ENCODE results near the gene GYPB. TPM values are rescaled to one million over a fixed set of nuclear protein-coding genes. Genes with fewer than 3 reads are reported as not detected.
"Not testable (repeated sequence)": the region's sequence is repeated elsewhere in the genome, so short reads cannot be mapped to it uniquely, and the experiment has no call there.

GYPB gene
- total and polyA plus RNA-seq, 9 of the 15 experiments (the other 6 are each of a cell fraction or from before 2014, with no cell fraction given), result 16.9 to 205 (median 65.8) TPM

DNA sequence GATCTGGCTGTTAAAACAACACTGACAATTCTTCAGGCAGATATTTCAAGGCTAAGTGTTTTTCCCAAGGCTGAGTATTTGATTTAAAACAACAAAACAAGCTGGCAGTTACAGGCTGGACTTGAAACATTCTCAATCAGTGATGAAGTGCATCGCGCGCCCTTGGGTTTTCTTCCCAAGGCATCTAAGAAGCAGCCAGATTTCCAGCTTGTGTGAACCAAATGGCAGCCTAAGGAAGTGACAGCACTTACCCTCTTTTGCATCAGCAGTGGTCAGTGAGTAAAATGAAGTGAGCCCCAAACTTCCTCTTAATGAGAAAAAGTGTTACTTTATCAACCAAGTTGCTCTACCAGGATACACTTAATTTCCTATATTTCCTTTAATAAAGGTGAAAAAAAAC lies 12.2 kb upstream of the GYPB start:
- BruUV-seq (replicated peaks); H3K36me3 ChIP-seq (ENCODE audit: control insufficient read depth, insufficient read depth, low read length); H3K4me2 ChIP-seq (ENCODE audit: insufficient read depth, low read length); H3K9me1 ChIP-seq (ENCODE audit: control insufficient read depth, insufficient read depth, low read length); H3K9ac ChIP-seq (ENCODE audit: insufficient read depth in 1 of 2, low read depth in 2 of 2, low read length in 2 of 2); DNase-seq (ENCODE audit: extremely low read depth in 1 of 4, low spot score in 3 of 4); H3K27ac ChIP-seq (ENCODE audit: extremely low read depth, low read depth, low read length); intact Hi-C loops (cut with micrococcal nuclease); H3K4me3 ChIP-seq; CTCF ChIA-PET (ENCODE audit: low intra/inter-chr PET ratio); H3K27me3 ChIP-seq (ENCODE audit: control insufficient read depth in 2 of 2, insufficient read depth in 2 of 2, low read length in 2 of 2); H3K79me2 ChIP-seq (ENCODE audit: control insufficient read depth, insufficient read depth, low read length); FAIRE-seq; H3K4me1 ChIP-seq (replicated peaks in 1 of 2; ENCODE audit: control insufficient read depth in 2 of 2, insufficient read depth in 2 of 2, low read length in 2 of 2); H4K20me1 ChIP-seq (replicated peaks; ENCODE audit: control insufficient read depth, insufficient read depth, low read length); H3K9me3 ChIP-seq (replicated peaks; ENCODE audit: control insufficient read depth, insufficient read depth, low read depth, low read length); POLR2A ChIA-PET; in situ Hi-C loops (cut with MboI); TF ChIP-seq CEBPG (tag; conservative IDR thresholded peaks at IDR 0.05 in 1 of 2, IDR thresholded peaks at IDR 0.05 in 1 of 2): not testable (repeated sequence)
- WGBS (ENCODE audit: insufficient coverage, low coverage, missing lambda C conversion rate), result 83% methylated on average over 3 of the region's 3 CpGs
- H2AFZ ChIP-seq (ENCODE audit: low read depth, low read length), result 0 out of 2 replicates have a peak overlapping the region, but pooled peaks have one; percentile 28
- ATAC-seq, result peak; percentile 56; the same call in 2 of the 3 replicates
- TF ChIP-seq CXXC5 (CRISPR knock-in tag; IDR thresholded peaks at IDR 0.05) (peak; percentile 25), CEBPG (CRISPR knock-in tag; IDR thresholded peaks at IDR 0.05) (peak; percentile 67; the same call in 1 of the 2 replicates), DMBX1 (CRISPR knock-in tag; IDR thresholded peaks at IDR 0.05; ENCODE audit: borderline replicate concordance) (0 out of 2 replicates have a peak, but pooled peaks have one; percentile 46)

DNA sequence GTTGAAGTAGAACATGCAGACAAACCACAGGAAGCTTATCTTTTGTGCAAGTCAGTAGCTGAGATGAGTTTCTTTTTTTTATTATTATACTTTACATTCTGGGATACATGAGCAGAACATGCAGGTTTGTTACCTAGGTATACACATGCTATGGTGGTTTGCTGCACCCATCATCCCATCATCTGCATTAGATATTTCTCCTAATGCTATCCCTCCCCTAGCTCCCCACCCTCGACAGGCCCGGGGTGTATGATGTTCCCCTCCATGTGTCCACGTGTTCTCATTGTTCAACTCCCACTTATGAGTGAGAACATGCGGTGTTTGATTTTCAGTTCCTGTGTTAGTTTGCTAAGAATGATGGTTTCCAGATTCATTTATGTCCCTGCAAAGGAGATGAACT lies 11.5 kb upstream of the GYPB start:
- H3K27me3 ChIP-seq (ENCODE audit: control insufficient read depth in 2 of 2, insufficient read depth in 2 of 2, low read length in 2 of 2); in situ Hi-C loops (cut with MboI); intact Hi-C loops (cut with micrococcal nuclease); H3K4me1 ChIP-seq (replicated peaks in 1 of 2; ENCODE audit: control insufficient read depth in 2 of 2, insufficient read depth in 2 of 2, low read length in 2 of 2); H3K79me2 ChIP-seq (ENCODE audit: control insufficient read depth, insufficient read depth, low read length); CTCF ChIA-PET (ENCODE audit: low intra/inter-chr PET ratio); H3K9ac ChIP-seq (ENCODE audit: insufficient read depth in 1 of 2, low read depth in 2 of 2, low read length in 2 of 2); DNase-seq (ENCODE audit: extremely low read depth in 1 of 4, low spot score in 3 of 4); H3K9me1 ChIP-seq (ENCODE audit: control insufficient read depth, insufficient read depth, low read length); FAIRE-seq; H3K36me3 ChIP-seq (ENCODE audit: control insufficient read depth, insufficient read depth, low read length); H3K4me3 ChIP-seq; POLR2A ChIA-PET; H3K27ac ChIP-seq (ENCODE audit: extremely low read depth, low read depth, low read length); H3K4me2 ChIP-seq (ENCODE audit: insufficient read depth, low read length); H3K9me3 ChIP-seq (replicated peaks; ENCODE audit: control insufficient read depth, insufficient read depth, low read depth, low read length); H4K20me1 ChIP-seq (replicated peaks; ENCODE audit: control insufficient read depth, insufficient read depth, low read length); BruUV-seq (replicated peaks): not testable (repeated sequence)
- ATAC-seq, result peak; percentile 41; the same call in 2 of the 3 replicates
- WGBS (ENCODE audit: insufficient coverage, low coverage, missing lambda C conversion rate), result 13% methylated on average over 4 of the region's 4 CpGs
- H2AFZ ChIP-seq (ENCODE audit: low read depth, low read length), result peak overlapping the region; percentile 28
